NCI-H2171 treated with DMSO at 0.1 percent for 48 hours (cell line): ENCODE measurements around the gene CATSPER3.

Experiments
- DNase-seq: peaks from one replicate; lab custom pipeline; 2025; lab: John Stamatoyannopoulos, UW

The CATSPER3 gene

GRCh38 chr5:135011355-135012032, 43.8 kb downstream of the CATSPER3 start:
- no peak for DNase-seq

DNA sequence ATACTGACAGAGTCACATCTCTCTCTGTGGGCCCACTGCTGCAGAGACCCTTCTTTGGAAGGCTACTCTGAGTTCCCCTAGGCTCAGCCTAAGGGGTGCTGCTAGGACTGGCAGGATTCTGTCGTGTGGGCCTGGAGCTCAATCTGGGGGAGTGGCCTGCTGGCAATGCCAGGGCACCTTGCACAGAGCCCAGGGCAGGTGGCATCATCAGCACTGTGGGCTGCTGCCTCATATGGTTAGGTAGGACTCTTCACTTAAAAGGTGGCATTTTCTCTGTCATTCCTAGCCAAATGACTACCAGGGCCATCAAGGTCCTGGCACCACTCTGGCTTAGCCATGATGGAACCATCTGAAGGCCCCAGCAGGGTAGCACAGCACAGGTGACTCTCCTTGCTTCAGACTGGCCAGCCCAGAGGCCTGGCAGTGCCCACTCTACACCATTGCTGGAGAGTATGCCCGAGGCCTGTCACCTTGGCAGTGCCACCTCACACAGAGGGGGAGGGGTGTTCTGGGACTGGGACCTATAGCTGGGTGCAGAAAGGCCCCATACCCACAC, 44.4 kb downstream of the CATSPER3 start:
- no peak for DNase-seq

GRCh38 chr5:135012951-135013391, 45.3 kb downstream of the CATSPER3 start:
- DNase-seq = no peak

DNA sequence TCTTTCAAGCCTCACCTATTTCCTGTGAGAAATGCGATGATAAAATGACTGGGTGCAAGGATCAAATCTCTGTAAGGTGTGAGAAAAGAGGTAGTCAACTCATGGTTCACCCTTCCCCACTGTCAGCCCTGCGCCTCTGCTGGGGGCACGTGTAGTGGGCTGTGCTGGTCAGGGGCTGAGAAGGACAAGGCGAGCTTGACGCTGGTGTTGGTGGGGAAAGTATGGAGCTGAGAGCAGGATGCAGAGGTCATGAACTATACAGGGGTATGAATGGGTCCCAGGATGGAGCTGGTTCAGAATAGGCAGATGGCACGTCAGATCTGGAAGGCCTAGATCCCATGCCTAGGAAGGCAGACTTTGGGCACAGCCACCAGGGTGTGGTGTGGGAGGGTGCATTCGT, 45.7 kb downstream of the CATSPER3 start:
- no peak for DNase-seq

DNA sequence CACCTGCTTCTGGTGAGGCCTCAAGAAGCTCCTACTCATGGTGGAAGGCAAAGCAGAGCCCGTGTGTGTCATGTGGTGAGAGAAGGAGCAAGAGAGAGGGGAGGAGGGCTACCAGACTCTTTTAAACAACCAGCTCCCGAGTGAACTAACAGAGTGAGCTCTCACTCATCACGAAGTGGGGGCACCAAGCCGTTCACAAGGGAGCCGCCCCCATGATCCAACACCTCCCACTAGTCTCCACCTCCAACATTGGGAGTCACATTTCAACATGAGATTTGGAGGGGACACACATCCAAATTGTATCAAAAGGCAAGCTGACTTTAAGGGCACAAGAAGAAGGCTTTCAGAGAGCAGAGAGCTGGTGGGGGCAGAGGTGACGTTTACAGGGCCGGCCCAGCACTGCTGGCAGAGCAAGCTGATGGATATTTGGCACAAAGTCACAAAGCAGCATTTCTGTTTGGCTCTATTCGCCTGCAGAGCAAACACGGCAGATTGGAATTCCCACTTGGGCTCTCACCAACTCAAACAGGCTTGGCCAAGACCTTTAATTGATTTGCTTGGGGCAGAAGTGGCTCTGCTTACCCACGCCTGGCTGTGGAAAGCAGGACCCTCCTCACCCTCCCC, 46.4 kb downstream of the CATSPER3 start:
- no peak for DNase-seq

DNA sequence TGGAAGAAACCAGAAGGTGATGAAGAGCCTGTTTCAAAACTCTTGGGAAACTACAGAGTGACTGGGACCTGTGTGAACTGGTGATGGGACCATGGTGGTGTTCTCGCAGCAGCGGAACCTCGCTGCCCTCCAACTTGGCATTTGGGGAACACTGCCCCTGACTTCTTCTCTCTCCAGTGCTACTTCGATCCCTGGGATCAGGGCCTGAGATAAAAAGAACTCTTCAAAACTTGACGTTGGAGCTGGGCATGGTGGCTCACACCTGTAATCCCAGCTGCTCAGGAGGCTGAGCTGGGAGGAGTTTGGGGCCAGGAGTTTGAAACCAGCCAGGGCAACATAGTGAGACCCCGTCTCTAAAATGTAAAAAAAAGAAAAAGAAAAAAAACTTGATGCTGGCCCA, 48.2 kb downstream of the CATSPER3 start:
- DNase-seq = no peak

DNA sequence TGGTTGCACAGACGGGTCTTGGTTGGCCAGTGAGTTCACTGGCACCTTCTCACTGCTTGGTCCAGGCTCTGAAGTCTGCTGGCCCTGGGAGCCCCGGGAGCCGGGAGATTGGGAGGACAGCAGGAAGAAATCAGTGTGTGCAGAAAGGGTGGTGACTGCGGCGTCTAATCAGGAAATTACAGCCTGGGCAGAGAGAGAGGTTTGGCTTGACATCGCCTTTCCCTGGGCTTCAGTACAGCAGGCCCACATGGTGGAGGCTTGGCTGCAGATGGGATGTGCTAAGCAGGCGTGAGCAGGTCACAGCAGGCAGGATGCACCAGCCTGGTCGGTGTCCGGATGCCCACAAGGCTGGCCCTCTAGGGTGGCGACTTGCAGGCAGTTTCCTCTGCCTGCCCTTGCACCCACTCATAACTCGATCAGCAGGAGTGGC, 49.2 kb downstream of the CATSPER3 start:
- DNase-seq = no peak

DNA sequence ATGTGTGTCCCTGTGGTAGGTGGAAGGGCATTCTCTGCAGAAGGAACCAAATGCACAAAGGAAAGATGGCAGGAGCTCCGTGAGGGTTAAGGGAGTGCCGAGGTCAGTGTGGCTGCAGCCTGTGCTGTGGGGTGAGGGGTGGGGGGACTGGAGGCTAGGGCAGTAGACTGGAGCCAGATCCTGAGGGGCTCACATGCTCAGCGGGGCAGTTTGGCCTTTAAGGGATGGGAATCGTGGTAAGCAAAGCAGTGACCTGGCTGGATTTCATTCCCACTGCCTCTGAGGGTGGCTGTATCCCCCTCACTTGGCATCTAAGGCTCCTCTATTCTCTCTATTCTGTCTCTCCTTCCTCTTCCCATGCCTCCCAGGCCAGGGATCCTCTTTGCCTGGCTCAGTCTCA, 50.8 kb downstream of the CATSPER3 start:
- DNase-seq = no peak

DNA sequence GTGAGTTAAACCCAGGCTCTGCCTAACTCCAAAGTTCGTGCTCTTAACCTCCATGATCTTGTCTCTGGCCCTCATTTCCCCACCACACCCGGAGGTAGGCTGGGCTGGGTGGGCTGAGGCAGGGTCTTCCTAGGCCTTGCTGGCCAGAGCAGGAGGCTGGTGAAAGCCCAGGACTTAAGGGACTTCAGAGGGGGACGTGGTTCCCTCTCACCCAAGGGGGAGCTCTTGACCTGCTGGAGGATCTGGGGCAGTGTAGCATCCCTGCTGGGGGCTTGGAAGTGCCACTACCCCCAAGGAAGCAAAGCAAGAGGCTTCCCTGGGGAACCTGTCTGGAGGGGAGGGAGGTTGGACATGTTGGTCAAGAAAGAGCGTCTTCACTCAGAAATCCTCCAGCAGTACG, 51.6 kb downstream of the CATSPER3 start:
- DNase-seq = no peak

DNA sequence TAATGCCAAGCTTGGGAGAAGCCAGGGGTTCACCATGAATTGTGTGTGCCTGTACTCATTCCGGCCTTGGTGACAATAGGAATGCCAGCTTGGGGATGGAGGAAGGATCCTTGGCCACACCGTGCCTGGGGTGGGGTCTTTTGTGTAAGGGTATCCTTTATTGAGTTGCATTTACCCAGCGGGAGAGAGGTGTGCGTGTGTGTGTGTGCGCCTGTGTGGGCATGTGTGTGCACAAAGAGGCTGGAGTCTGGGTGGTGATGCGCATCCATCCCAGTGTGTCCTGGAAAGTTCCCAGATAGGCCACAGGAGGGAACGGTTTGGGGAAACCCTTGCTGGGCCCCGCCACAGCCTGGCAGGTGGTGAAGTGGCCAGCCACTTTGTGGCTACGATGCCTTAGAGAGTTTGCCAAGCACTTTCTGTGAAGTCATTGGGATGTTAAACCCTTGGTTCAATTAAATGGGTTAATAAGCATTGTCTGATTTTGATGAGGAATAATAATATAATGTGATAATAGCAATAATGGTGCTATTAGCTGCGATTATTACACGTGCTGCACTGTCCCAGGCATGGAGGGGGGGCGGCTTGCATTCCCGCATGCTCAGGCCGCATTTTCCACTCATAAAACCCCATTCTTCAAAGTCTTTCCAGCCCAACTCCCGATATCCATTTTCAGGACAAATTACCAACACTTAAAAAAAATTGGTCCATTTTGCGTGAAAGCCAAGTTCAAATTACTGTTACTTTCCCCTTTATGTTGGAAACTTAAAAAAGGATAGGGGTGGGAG, 52.6 kb downstream of the CATSPER3 start:
- no peak for DNase-seq

GRCh38 chr5:135024956-135025729, 57.4 kb downstream of the CATSPER3 start:
- no peak for DNase-seq

DNA sequence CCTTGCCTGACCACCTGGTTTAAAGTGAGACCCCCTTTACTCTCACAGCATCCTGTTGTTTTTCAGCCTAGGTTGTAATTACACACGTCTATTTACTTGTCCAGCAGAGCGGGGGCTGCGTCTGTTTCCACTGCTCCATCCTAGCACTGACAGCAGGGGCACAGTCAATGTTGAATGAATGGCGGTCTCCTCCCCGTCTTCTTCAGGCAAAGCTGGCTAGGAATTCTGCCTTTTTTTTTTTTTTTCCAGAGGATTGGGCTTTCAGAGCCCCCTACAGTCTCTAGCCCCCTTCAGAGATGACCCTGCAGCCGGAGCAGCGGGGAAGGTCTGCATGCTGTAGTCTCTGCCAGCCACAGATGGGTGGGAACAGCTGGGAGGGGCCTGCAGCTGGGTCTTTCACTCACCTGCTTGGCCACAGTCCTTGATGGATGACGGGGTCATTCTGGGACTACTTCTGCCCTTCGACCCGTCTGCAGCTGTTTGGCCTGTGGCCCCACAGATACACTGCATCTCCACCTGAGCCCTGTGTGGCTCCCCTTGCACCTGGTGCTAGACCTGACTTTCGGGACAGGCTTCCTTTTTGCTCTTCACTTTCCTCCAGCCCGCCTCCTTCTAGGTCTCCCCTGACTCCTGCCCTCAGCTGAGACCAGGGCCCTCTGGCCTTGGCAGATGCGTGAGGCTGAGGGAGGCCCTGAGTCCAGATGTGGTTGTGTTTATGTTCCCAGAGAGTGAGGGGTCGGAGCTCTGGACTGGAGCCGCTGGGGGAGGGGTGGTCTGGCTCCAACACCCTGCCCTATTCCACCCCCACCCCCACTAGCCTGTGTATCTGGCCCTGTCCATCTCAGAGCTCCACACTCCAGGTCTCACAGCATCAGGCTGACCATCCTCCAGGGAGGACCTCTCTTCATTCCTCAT, 58.3 kb downstream of the CATSPER3 start:
- no peak for DNase-seq

GRCh38 chr5:135026645-135027265, 59.0 kb downstream of the CATSPER3 start:
- no peak for DNase-seq

- DNase-seq = no peak
Observed at GRCh38 chr5:135027266-135027696, 59.6 kb downstream of the CATSPER3 start.

- no peak for DNase-seq
Observed at GRCh38 chr5:135027697-135028615, 60.2 kb downstream of the CATSPER3 start.

GRCh38 chr5:135028791-135029476, 61.2 kb downstream of the CATSPER3 start:
- no peak for DNase-seq

- DNase-seq = no peak
Observed at GRCh38 chr5:135029477-135030122, 61.9 kb downstream of the CATSPER3 start.
